ENCODE data around the gene ATL2.

DNA sequence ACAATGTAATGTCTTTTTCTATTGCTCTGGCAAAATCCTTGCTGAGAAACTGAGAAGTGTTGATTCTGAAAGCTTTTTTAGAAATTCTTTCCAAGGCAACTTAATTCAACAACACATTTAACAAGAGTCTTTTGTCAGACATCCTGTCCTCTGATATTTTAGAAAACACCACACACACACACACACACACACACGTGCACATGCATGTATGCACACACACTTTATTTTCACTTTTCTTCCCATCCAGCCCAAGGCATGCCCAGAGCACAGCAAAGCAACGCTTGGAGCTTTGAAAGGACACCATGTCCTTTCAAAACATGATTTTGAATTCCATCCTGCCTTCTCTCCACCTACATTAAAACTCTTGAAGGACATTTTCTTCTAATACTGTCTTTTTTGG lies 116.1 kb downstream of the ATL2 start:
- TF ChIP-seq, protein P1, sequence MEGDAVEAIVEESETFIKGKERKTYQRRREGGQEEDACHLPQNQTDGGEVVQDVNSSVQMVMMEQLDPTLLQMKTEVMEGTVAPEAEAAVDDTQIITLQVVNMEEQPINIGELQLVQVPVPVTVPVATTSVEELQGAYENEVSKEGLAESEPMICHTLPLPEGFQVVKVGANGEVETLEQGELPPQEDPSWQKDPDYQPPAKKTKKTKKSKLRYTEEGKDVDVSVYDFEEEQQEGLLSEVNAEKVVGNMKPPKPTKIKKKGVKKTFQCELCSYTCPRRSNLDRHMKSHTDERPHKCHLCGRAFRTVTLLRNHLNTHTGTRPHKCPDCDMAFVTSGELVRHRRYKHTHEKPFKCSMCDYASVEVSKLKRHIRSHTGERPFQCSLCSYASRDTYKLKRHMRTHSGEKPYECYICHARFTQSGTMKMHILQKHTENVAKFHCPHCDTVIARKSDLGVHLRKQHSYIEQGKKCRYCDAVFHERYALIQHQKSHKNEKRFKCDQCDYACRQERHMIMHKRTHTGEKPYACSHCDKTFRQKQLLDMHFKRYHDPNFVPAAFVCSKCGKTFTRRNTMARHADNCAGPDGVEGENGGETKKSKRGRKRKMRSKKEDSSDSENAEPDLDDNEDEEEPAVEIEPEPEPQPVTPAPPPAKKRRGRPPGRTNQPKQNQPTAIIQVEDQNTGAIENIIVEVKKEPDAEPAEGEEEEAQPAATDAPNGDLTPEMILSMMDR (conservative IDR thresholded peaks at IDR 0.05; ENCODE audit: low read length) = no peak
- no peak for TF ChIP-seq EZH2phosphoT487 (IDR thresholded peaks at IDR 0.05; ENCODE audit: borderline replicate concordance)
